Suprapubic skin (tissue), 4 donors: ENCODE data around the gene CHST12. TPM values are rescaled to one million over a fixed set of nuclear protein-coding genes. Genes with fewer than 3 reads are reported as not detected.

ENCODE experiments used
- DNase-seq, 2 donors: peaks; one replicate each; pipeline ENCODE4 v3.0.0-alpha.2; 2019; ENCODE audit warnings: low spot score in 2 of 2
- H3K27ac ChIP-seq: fragments of 200-600 bp; sonication (generic); one replicate; pipeline ENCODE4 v1.5.1; 2019
- H3K27me3 ChIP-seq: fragments of 200-600 bp; sonication (generic); one replicate; pipeline ENCODE4 v1.5.1; 2019
- H3K36me3 ChIP-seq: fragments of 200-600 bp; sonication (generic); one replicate; pipeline ENCODE4 v1.5.1; 2019
- H3K4me1 ChIP-seq: fragments of 200-600 bp; sonication (generic); one replicate; pipeline ENCODE4 v1.5.1; 2019
- H3K4me3 ChIP-seq: fragments of 200-600 bp; sonication (generic); one replicate; pipeline ENCODE4 v1.5.1; 2019; ENCODE audit warnings: mild to moderate bottlenecking
- H3K9me3 ChIP-seq: fragments of 200-600 bp; sonication (generic); one replicate; pipeline ENCODE4 v1.5.1; 2019
- EP300 ChIP-seq: sonication (generic); formaldehyde crosslinking; IDR thresholded peaks from one replicate; pipeline ENCODE4 v1.6.1; 2017; ENCODE audit warnings: antibody characterized with exemption
- POLR2A ChIP-seq, 2 donors: fragments of 450-650 bp; IDR thresholded peaks; one replicate each; pipeline ENCODE4 v1.6.1; 2017; ENCODE audit warnings: antibody characterized with exemption in 2 of 2, mild to moderate bottlenecking in 2 of 2, moderate library complexity in 2 of 2
- POLR2AphosphoS5 ChIP-seq, 3 donors: sonication (generic); formaldehyde crosslinking; IDR thresholded peaks; one replicate each; pipeline ENCODE4 v1.6.1; 2017; ENCODE audit warnings: antibody characterized with exemption in 3 of 3
- WGBS: methylation state at CpG from one replicate; pipeline ENCODE4 v1.1.5; 2018; 5-methylcytosine and 5-hydroxymethylcytosine counted together
- total RNA-seq, 4 donors: library from RNA; depleted of rRNA; stranded (reverse); fragments of >200 nt; gene quantifications; one replicate each; pipeline ENCODE4 v1.1.0, GENCODE V29; 2016
- TF ChIP-seq, protein P1 (sequence below), 2 donors: fragments of 200-600 bp in 1 of 2; fragments of 450-650 bp in 1 of 2; sonication (generic) in 1 of 2; IDR thresholded peaks; one replicate each; pipeline ENCODE4 v1.5.1; 2016 to 2019; ENCODE audit warnings: antibody characterized with exemption in 2 of 2, mild to moderate bottlenecking in 1 of 2, moderate library complexity in 1 of 2

Gene CHST12
- total RNA-seq, 4 donors from 2014 or later = 9.9 to 55.8 (median 24.5) TPM

DNA sequence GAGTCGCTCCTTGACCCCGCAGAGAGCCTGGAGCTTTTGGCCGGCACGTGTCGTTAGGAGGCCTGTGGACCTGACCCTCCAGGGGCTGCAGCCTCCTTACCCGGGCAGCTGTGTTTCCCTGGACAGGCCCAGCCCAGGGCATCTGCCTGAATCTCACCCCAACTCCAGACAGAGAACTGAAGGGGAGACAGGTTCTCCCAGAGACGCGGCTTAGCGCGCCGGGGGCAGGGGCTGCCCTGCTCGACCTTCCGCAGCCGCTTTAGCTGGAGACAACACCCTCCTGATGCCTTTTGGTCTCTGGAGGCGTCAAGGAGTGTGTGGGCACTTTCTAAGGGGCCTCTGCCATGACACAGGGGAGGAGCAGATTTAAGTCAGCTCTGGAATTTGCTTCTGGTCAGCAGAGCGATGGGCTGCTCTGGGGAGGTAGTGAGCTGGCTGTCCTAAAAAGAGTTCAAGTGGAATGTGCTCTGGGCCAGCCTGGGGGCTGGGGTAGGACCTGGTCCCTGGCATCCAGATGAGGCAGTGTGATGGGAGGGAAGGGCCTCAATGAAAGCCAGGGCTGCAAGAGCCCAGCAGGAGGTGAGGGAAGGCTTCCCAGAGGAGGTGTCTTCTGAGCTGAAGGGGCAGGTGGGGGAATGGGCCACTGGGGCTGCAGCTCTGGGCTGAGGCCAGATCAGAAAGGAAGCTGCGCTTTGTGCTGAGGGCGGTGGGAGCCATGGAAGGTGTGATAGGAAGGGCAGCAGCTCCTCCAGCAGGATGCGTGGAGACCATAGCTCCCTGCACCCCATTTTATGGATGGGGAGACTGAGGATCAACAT, 67.0 kb downstream of the CHST12 start:
- no peaks in the 10 kb centered on the region for H3K9me3 ChIP-seq
- H3K36me3 ChIP-seq = no peaks in the 10 kb centered on the region
- H3K4me1 ChIP-seq = peaks cover 7% of the 10 kb centered on the region
- H3K4me3 ChIP-seq = no peak overlapping the region
- no peak for DNase-seq
- H3K27me3 ChIP-seq = no peaks in the 10 kb centered on the region
- no peak overlapping the region for H3K27ac ChIP-seq
- WGBS = 90% methylated on average over 11 of the region's 19 CpGs
- TF ChIP-seq EP300 (no peak), POLR2AphosphoS5 (IDR thresholded peaks at IDR 0.05) (no peak), POLR2A (IDR thresholded peaks at IDR 0.05) (no peak)
- TF ChIP-seq, protein P1, sequence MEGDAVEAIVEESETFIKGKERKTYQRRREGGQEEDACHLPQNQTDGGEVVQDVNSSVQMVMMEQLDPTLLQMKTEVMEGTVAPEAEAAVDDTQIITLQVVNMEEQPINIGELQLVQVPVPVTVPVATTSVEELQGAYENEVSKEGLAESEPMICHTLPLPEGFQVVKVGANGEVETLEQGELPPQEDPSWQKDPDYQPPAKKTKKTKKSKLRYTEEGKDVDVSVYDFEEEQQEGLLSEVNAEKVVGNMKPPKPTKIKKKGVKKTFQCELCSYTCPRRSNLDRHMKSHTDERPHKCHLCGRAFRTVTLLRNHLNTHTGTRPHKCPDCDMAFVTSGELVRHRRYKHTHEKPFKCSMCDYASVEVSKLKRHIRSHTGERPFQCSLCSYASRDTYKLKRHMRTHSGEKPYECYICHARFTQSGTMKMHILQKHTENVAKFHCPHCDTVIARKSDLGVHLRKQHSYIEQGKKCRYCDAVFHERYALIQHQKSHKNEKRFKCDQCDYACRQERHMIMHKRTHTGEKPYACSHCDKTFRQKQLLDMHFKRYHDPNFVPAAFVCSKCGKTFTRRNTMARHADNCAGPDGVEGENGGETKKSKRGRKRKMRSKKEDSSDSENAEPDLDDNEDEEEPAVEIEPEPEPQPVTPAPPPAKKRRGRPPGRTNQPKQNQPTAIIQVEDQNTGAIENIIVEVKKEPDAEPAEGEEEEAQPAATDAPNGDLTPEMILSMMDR (IDR thresholded peaks at IDR 0.05) = no peak

DNA sequence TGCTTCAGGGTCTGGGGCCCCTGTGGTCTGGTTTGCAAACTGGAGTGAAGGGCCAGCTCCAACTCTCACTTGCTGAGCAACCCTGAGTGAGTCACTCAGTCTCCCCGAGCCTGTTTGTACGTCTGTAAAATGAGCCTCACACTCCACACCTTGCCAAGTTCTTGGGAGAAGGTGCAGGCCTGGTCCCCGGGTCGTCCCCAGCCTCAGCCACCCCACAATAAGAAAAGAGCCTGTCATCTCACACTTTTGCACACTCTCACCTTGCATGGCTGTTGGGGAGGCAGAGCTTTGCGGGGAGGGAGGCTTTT, 67.6 kb downstream of the CHST12 start:
- no peaks in the 10 kb centered on the region for H3K27me3 ChIP-seq
- peaks cover 7% of the 10 kb centered on the region for H3K4me1 ChIP-seq
- no peak for TF ChIP-seq POLR2A (IDR thresholded peaks at IDR 0.05)
- H3K36me3 ChIP-seq = no peaks in the 10 kb centered on the region
- no peaks in the 10 kb centered on the region for H3K9me3 ChIP-seq
- H3K27ac ChIP-seq = no peak overlapping the region
- H3K4me3 ChIP-seq = no peak overlapping the region
- WGBS = 34% methylated on average over 5 of the region's 5 CpGs
- no peak for DNase-seq

DNA sequence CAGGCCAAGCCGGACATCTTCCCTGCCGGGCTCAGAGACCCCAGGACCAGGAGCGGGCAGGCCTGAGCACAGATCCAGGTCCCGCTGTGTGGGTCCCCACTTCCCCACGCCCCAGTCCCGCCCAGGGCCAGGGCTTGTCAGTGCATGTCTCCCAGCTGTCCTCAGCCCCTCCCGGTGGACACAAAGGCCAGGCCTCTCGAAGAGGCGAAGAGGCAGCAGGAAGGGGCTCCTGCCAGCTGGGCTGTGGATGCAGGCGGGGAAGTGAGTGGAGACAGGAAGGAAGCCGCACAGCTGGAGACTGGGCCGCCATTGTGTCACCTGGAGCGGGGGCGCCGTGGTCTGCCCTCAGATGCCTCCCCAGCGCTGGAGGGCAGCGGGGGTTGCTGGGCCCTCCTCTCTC, 68.0 kb downstream of the CHST12 start:
- H3K27ac ChIP-seq = no peak overlapping the region
- no peak overlapping the region for H3K4me3 ChIP-seq
- DNase-seq = peak in 1 of 2 donors; percentile 63
- no peaks in the 10 kb centered on the region for H3K36me3 ChIP-seq
- peaks cover 8% of the 10 kb centered on the region for H3K4me1 ChIP-seq
- no peaks in the 10 kb centered on the region for H3K9me3 ChIP-seq
- TF ChIP-seq POLR2A (IDR thresholded peaks at IDR 0.05) (no peak), EP300 (no peak), POLR2AphosphoS5 (IDR thresholded peaks at IDR 0.05) (no peak)
- TF ChIP-seq, protein P1 (IDR thresholded peaks at IDR 0.05) = no peak
- no peaks in the 10 kb centered on the region for H3K27me3 ChIP-seq
- 34% methylated on average over 6 of the region's 17 CpGs for WGBS

DNA sequence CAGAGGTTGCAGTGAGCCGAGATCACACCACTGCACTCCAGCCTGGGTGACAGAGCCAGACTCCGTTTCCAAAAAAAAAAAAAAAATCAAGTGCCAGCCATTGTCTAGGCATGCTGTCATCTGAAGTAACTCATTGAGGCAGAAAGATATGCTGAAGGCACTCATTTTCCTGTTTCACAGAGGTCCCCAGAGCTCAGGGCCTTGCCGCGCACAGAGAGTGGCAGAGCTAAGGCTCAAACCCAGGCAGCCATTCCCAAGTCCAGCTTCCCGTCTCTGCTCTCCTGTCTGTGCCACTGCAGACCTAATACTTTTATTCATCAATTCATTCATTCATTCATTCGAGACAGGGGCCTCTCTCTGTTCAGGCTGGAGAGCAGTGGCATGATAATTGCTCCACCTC, 69.3 kb downstream of the CHST12 start:
- no peaks in the 10 kb centered on the region for H3K9me3 ChIP-seq
- TF ChIP-seq EP300 = no peak
- TF ChIP-seq POLR2A (IDR thresholded peaks at IDR 0.05) = no peak
- TF ChIP-seq POLR2AphosphoS5 (IDR thresholded peaks at IDR 0.05) = no peak
- TF ChIP-seq, protein P1 (IDR thresholded peaks at IDR 0.05) = no peak
- no peaks in the 10 kb centered on the region for H3K27me3 ChIP-seq
- WGBS = 71% methylated on average over 6 of the region's 6 CpGs
- no peaks in the 10 kb centered on the region for H3K36me3 ChIP-seq
- H3K27ac ChIP-seq = no peak overlapping the region
- peaks cover 22% of the 10 kb centered on the region for H3K4me1 ChIP-seq
- no peak overlapping the region for H3K4me3 ChIP-seq
- no peak for DNase-seq

DNA sequence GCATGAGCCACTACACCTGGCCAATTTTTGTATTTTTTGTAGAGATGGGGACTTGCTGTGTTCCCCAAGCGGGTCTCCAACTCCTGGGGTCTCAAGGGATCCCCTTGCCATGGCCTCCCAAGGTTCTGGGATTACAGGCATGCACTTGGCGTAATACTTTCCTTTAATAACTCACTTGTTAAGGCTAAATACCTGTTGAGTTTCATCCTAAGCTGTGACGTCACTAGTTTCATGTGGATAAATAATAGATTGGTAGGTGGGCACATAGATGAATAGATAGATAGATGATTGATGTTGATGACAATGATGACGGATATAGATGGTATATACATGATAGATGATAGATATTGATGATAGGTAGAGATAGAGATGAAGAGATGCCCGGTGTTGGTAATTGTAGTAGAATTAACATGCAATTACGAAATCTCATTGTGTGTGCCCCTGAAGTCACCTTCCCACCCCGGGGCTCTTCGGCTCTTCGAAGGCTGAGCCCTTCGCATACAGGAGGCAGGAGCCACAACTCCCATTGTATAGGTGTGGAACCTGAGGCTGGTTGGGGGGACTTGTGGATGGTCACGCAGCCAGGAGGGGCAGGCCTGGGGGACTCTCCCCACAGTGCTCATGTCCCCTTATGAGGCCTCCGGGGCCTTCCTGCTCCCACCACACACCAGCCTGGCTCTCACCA, 70.2 kb downstream of the CHST12 start:
- WGBS = 76% methylated on average over 12 of the region's 12 CpGs
- no peak for DNase-seq
- TF ChIP-seq, protein P1 (IDR thresholded peaks at IDR 0.05) = no peak
- TF ChIP-seq POLR2A (IDR thresholded peaks at IDR 0.05) (no peak), EP300 (no peak), POLR2AphosphoS5 (IDR thresholded peaks at IDR 0.05) (no peak)
- Histone ChIP-seq H3K27ac (no peak overlapping the region), H3K36me3 (no peaks in the 10 kb centered on the region), H3K9me3 (no peaks in the 10 kb centered on the region), H3K4me1 (peaks cover 30% of the 10 kb centered on the region), H3K4me3 (no peak overlapping the region), H3K27me3 (no peaks in the 10 kb centered on the region)
